Glomerular visceral epithelial cell (primary cell): ENCODE measurements around the gene PHACTR1.

Source experiments
- DNase-seq: peaks from one replicate; pipeline ENCODE4 v3.0.0-alpha.2; 2016; ENCODE audit errors: extremely low spot score

PHACTR1 gene

GRCh38 chr6:12803486-12803885, 86.9 kb downstream of the PHACTR1 start:
- no peak for DNase-seq

- DNase-seq = no peak
These were observed 88.5 kb downstream of the PHACTR1 start for GRCh38 chr6:12804952-12805645.

GRCh38 chr6:12806136-12806535, 89.6 kb downstream of the PHACTR1 start:
- DNase-seq = no peak

- DNase-seq = no peak
These were observed 90.2 kb downstream of the PHACTR1 start for GRCh38 chr6:12806796-12807195.

- no peak for DNase-seq
These were observed 95.0 kb downstream of the PHACTR1 start for GRCh38 chr6:12811519-12811918.

GRCh38 chr6:12813321-12813720, 96.8 kb downstream of the PHACTR1 start:
- DNase-seq = peak; percentile 16

GRCh38 chr6:12814015-12814414, 97.4 kb downstream of the PHACTR1 start:
- DNase-seq = no peak

- no peak for DNase-seq
These were observed 98.5 kb downstream of the PHACTR1 start for GRCh38 chr6:12815089-12815488.

- DNase-seq = no peak
These were observed 99.5 kb downstream of the PHACTR1 start for GRCh38 chr6:12815884-12816600.

- no peak for DNase-seq
These were observed 101.8 kb downstream of the PHACTR1 start for GRCh38 chr6:12818324-12818723.

GRCh38 chr6:12823847-12824246, 107.3 kb downstream of the PHACTR1 start:
- no peak for DNase-seq

- no peak for DNase-seq
These were observed 110.0 kb downstream of the PHACTR1 start for GRCh38 chr6:12826584-12826983.

- no peak for DNase-seq
These were observed 111.4 kb downstream of the PHACTR1 start for GRCh38 chr6:12827921-12828320.

- DNase-seq = no peak
These were observed 115.7 kb downstream of the PHACTR1 start for GRCh38 chr6:12832226-12832735.

- DNase-seq = no peak
These were observed 119.4 kb downstream of the PHACTR1 start for GRCh38 chr6:12836009-12836408.

- DNase-seq = no peak
These were observed 125.1 kb downstream of the PHACTR1 start for GRCh38 chr6:12841619-12842018.

- DNase-seq = no peak
These were observed 125.5 kb downstream of the PHACTR1 start for GRCh38 chr6:12842114-12842513.

GRCh38 chr6:12842658-12843057, 126.1 kb downstream of the PHACTR1 start:
- no peak for DNase-seq

GRCh38 chr6:12844284-12845223, 128.0 kb downstream of the PHACTR1 start:
- DNase-seq = peak; percentile 9

- DNase-seq = no peak
These were observed 128.8 kb downstream of the PHACTR1 start for GRCh38 chr6:12845224-12846004.
